ENCODE results near the gene FGF3.

The FGF3 gene

GRCh38 chr11:69844396-69844795 is 25.2 kb upstream of the FGF3 start:
- in situ Hi-C loops (cut with MboI; ENCODE audit: low sequenced_read_pairs), result no loop called here

GRCh38 chr11:69843529-69843921 is 24.3 kb upstream of the FGF3 start:
- in situ Hi-C loops (cut with MboI; ENCODE audit: low sequenced_read_pairs), result no loop called here

- in situ Hi-C loops (cut with MboI; ENCODE audit: low sequenced_read_pairs), result no loop called here
These were observed 23.7 kb upstream of the FGF3 start for GRCh38 chr11:69842746-69843528.

GRCh38 chr11:69841859-69842698 is 22.9 kb upstream of the FGF3 start:
- in situ Hi-C loops (cut with MboI; ENCODE audit: low sequenced_read_pairs), result no loop called here

GRCh38 chr11:69841170-69841858 is 22.1 kb upstream of the FGF3 start:
- in situ Hi-C loops (cut with MboI; ENCODE audit: low sequenced_read_pairs), result no loop called here

- in situ Hi-C loops (cut with MboI; ENCODE audit: low sequenced_read_pairs), result no loop called here
These were observed 21.4 kb upstream of the FGF3 start for GRCh38 chr11:69840371-69841169.

- in situ Hi-C loops (cut with MboI; ENCODE audit: low sequenced_read_pairs), result no loop called here
These were observed 20.3 kb upstream of the FGF3 start for GRCh38 chr11:69839516-69839915.

GRCh38 chr11:69837791-69838190 is 18.6 kb upstream of the FGF3 start:
- in situ Hi-C loops (cut with MboI; ENCODE audit: low sequenced_read_pairs), result no loop called here

GRCh38 chr11:69836401-69836800 is 17.2 kb upstream of the FGF3 start:
- in situ Hi-C loops (cut with MboI; ENCODE audit: low sequenced_read_pairs), result no loop called here

GRCh38 chr11:69834811-69835800 is 15.9 kb upstream of the FGF3 start:
- in situ Hi-C loops (cut with MboI; ENCODE audit: low sequenced_read_pairs), result no loop called here

GRCh38 chr11:69834251-69834650 is 15.0 kb upstream of the FGF3 start:
- in situ Hi-C loops (cut with MboI; ENCODE audit: low sequenced_read_pairs), result no loop called here

- in situ Hi-C loops (cut with MboI; ENCODE audit: low sequenced_read_pairs), result no loop called here
These were observed 13.6 kb upstream of the FGF3 start for GRCh38 chr11:69832561-69833413.

GRCh38 chr11:69831985-69832384 is 12.8 kb upstream of the FGF3 start:
- in situ Hi-C loops (cut with MboI; ENCODE audit: low sequenced_read_pairs), result no loop called here

- in situ Hi-C loops (cut with MboI; ENCODE audit: low sequenced_read_pairs), result no loop called here
These were observed 10.9 kb upstream of the FGF3 start for GRCh38 chr11:69830086-69830485.

GRCh38 chr11:69828971-69829344 is 9.7 kb upstream of the FGF3 start:
- in situ Hi-C loops (cut with MboI; ENCODE audit: low sequenced_read_pairs), result no loop called here

- in situ Hi-C loops (cut with MboI; ENCODE audit: low sequenced_read_pairs), result no loop called here
These were observed 9.2 kb upstream of the FGF3 start for GRCh38 chr11:69828276-69828970.

GRCh38 chr11:69826773-69827172 is 7.6 kb upstream of the FGF3 start:
- in situ Hi-C loops (cut with MboI; ENCODE audit: low sequenced_read_pairs), result no loop called here

GRCh38 chr11:69825941-69826340 is 6.7 kb upstream of the FGF3 start:
- in situ Hi-C loops (cut with MboI; ENCODE audit: low sequenced_read_pairs), result no loop called here

All from hTERT RPE-1 (cell line).